Body of pancreas (tissue), 4 donors: ENCODE results near the gene UBE2D4. TPM values are rescaled to one million over a fixed set of nuclear protein-coding genes. Genes with fewer than 3 reads are reported as not detected.
"Not testable (repeated sequence)": the region's sequence is repeated elsewhere in the genome, so short reads cannot be mapped to it uniquely, and the experiment has no call there.

Experiments used
- ATAC-seq: fragments of 150-250 bp; one replicate; pipeline ENCODE4 v1.9.1; 2016
- DNase-seq, 4 donors: peaks; one replicate each; pipeline ENCODE4 v3.0.0-alpha.2; 2019
- H3K27ac ChIP-seq, 4 donors: fragments of 200-600 bp; sonication (generic); 1 replicate in 3 of 4; 2 replicates in 1 of 4; pipeline versions ENCODE4 v1.5.1 to v1.6.1; 2016 to 2019; ENCODE audit warnings: mild to moderate bottlenecking in 1 of 4, mixed read lengths in 1 of 4, moderate library complexity in 1 of 4
- H3K27me3 ChIP-seq, 2 donors: fragments of 200-600 bp; sonication (generic); one replicate each; pipeline ENCODE4 v1.6.0; 2016; ENCODE audit warnings: mild to moderate bottlenecking in 1 of 2
- H3K36me3 ChIP-seq, 2 donors: fragments of 200-600 bp; sonication (generic); replicated peaks in 1 of 2; 2 replicates each; pipeline ENCODE4 v1.5.1; 2016; ENCODE audit warnings: low read depth in 2 of 2; ENCODE audit not compliant: insufficient read depth in 1 of 2
- H3K4me1 ChIP-seq: fragments of 200-600 bp; sonication (generic); one replicate; pipeline ENCODE4 v1.6.0; 2016
- H3K4me3 ChIP-seq, 2 donors: fragments of 200-600 bp; sonication (generic); 1 replicate in 1 of 2; 2 replicates in 1 of 2; pipeline ENCODE4 v1.5.1; 2016 to 2019
- H3K9me3 ChIP-seq, 3 donors: fragments of 200-600 bp; sonication (generic); 1 replicate in 2 of 3; 2 replicates in 1 of 3; pipeline ENCODE4 v1.5.1; 2016
- CTCF ChIP-seq, 7 experiments: fragments of 450-650 bp in 4 of 7; fragments of 200-600 bp in 3 of 7; sonication (generic) in 3 of 7; IDR thresholded peaks; one replicate each; pipeline ENCODE4 v1.5.1; 2016 to 2019; ENCODE audit warnings: antibody characterized with exemption in 7 of 7
- WGBS, 2 donors: methylation state at CpG; one replicate each; pipeline ENCODE4 v1.1.5; 2017; 5-methylcytosine and 5-hydroxymethylcytosine counted together
- intact Hi-C: fragments of 100-400 bp; cut with DNase I; formaldehyde crosslinking; loops from one replicate; pipeline ENCODE4 v1.15.1; 2023
- total RNA-seq, 2 donors: library from RNA; depleted of rRNA; stranded (reverse); fragments of >200 nt; gene quantifications; one replicate each; pipeline ENCODE4 v1.1.0, GENCODE V29; 2016

The UBE2D4 gene
- total RNA-seq, 2 donors from 2014 or later = 16.5 to 18.4 TPM

DNA sequence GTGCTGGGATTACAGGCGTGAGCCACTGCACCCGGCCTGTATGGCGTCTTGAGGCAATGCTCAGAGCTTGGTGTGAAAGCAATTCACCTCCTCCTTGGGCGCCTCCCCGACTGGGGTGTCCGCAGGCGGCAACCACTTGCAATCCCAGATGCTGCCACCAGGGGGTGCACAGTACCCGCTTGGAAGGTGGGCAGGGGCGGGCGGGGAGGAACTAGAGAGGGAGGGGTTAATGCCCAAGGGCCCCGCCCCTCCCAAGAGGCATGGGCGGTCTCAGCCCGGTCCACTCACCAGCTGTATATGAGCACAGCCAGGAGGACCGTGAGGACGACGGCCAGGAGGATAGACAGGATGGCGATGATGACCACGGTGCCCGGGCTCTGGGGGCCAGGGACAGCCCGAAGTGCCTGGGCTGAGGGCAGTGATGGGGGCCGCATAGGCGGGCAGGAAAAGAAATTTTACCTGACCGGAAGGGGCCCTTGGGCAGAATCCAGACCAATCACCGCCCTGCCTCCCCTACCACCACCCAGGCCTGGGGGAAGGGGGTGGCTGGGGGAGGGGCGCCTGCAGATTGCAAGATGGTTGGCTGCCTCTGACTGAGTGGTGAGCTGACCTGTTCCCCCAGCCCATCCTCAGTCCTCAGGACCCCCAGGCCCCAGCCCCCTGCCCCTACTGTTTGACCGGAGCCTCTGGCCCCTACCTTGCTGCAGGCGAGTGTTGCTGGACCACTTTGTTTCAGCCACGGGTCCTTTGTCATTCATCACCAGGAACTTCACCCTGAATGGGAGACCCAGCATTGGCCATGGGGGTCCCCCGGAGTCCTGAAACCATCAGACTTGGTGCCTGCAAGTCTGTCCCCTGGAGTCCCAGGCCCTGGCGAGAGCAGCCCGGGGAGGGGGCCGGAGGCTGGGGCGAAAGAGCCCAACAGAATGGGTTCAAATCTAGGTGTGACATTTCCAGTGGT, 59.9 kb downstream of the UBE2D4 start:
- H3K4me1 ChIP-seq, H3K27ac ChIP-seq, H3K4me3 ChIP-seq, H3K27me3 ChIP-seq, intact Hi-C loops, H3K9me3 ChIP-seq, H3K36me3 ChIP-seq: not testable (repeated sequence)
- DNase-seq (peak; percentile 38 to 68 (median 62)), ATAC-seq (peak; percentile 68)
- WGBS, 2 donors = 32 to 35% methylated on average over 10 to 23 of the region's 33 CpGs
- TF ChIP-seq CTCF (IDR thresholded peaks at IDR 0.05) = peak in 4 of 7 experiments; percentile 30 to 62 (median 42)

DNA sequence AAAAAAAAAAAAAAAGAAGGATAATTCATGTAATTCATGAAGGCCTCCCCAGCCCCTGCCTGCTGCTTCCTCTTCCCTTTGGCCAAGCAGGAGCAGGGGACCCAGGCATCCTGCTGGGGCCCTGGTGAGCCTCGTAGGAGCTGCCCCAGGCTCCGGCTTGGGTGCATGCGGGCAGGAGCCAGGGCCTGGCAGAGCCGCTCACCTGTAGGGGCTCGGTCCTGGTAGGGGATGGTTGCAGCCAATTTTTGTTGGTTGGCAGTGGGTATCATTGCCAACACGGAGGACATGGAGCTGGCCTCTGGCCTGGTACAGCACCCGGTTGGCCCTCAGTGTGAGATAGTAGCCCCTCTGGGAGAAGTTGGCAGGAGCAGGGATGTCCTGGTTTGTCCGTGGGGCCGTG, 61.2 kb downstream of the UBE2D4 start:
- WGBS, 2 donors = 80% methylated on average over 2 of the region's 9 CpGs; no CpG with 5 or more reads in 1 of the 2 donors

DNA sequence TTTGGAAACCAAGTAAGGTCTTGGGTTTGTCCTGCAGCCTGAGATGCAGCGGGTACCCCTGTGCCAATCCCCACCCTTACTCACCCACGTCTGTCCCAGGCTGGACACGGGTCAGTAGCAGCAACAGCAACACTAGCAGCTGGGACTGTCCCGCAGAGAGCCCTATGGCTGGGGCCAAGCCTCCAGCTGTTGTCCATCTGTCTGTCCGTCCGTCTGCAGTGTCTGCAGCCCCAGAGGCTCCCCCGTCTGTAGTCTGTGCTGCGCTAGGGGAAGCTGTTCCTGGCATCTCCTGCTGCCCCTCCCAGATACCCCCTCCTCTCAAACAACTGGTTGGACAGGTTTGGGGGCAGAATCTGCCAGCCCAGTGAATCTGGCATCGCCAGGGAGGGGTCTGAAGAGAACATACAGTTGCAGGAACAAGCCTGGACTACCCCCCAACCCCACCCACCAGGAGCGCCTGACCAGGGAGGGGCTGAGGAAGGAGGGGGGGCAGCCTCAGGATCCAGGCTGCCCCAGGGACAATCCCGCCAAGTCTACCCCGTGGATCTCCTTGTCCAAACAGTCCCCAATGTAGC, 63.9 kb downstream of the UBE2D4 start:
- ATAC-seq, H3K36me3 ChIP-seq, H3K27ac ChIP-seq, H3K27me3 ChIP-seq, H3K9me3 ChIP-seq, intact Hi-C loops, DNase-seq, H3K4me3 ChIP-seq, H3K4me1 ChIP-seq: not testable (repeated sequence)
- 66 to 79% methylated on average over 5 to 7 of the region's 12 CpGs for WGBS, 2 donors

More for the DNA sequence above, 61.2 kb downstream of the UBE2D4 start:
- H3K4me3 ChIP-seq, H3K36me3 ChIP-seq, H3K4me1 ChIP-seq, DNase-seq, H3K27me3 ChIP-seq, H3K27ac ChIP-seq, intact Hi-C loops, ATAC-seq, H3K9me3 ChIP-seq: not testable (repeated sequence)

GRCh38 chr7:43990829-43991228, 64.6 kb downstream of the UBE2D4 start:
- DNase-seq, H3K4me3 ChIP-seq, H3K4me1 ChIP-seq, H3K36me3 ChIP-seq, ATAC-seq, H3K27me3 ChIP-seq, H3K9me3 ChIP-seq, H3K27ac ChIP-seq, intact Hi-C loops: not testable (repeated sequence)
- WGBS, 2 donors = 100% methylated on average over 1 of the region's 1 CpG

DNA sequence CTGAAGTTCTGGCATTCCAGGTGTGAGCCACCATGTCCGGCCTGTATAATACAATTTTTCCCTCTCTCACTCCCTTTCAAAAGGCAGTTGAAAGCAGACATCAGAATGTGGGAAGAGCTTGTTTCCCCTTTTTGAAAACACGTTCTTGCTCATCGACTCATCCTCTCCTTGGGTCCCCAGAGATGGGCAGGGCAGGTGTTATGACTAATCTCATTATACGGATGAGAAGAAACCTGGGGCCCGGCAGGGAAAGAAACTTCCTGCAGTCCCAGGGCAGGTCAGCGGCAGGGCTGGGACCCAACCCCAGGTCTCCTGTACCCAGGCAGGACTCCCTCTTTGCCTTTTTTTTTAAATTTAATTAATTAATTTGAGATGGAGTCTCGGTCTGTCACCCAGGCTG, 66.7 kb downstream of the UBE2D4 start:
- H3K9me3 ChIP-seq, H3K27me3 ChIP-seq, H3K4me3 ChIP-seq, intact Hi-C loops, DNase-seq, ATAC-seq, H3K36me3 ChIP-seq, H3K4me1 ChIP-seq, H3K27ac ChIP-seq: not testable (repeated sequence)
- 85 to 86% methylated on average over 7 of the region's 7 CpGs for WGBS, 2 donors

DNA sequence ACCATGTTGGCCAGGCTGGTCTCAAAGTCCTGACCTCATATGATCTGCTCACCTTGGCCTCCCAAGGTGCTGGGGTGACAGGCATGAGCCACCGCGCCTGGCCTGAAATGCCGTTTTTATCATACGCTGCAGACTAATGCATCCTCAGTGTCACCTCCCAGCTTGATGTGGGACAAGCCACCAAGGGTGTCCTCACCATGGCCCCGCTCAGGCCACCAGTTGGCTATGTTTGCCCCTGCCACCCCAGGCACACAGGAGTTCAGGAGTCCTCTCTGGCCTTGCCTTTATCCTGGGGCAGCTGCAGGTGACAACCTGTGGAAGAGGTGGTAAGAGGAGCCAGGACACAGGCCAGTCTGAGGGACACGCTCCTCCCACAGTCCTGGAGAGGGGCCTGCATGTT, 68.4 kb downstream of the UBE2D4 start:
- 82% methylated on average over 5 of the region's 6 CpGs; no CpG with 5 or more reads in 1 of the 2 donors for WGBS, 2 donors
- H3K4me1 ChIP-seq, H3K9me3 ChIP-seq, intact Hi-C loops, ATAC-seq, H3K36me3 ChIP-seq, H3K4me3 ChIP-seq, H3K27ac ChIP-seq, H3K27me3 ChIP-seq, DNase-seq: not testable (repeated sequence)

GRCh38 chr7:43997532-43997931, 71.3 kb downstream of the UBE2D4 start, which contains the start of gene SPDYE1:
Gene SPDYE1 (plus strand): TSS chr7:43997897. CDS start chr7:43999950, 2,053 bp downstream.
- ATAC-seq, H3K27ac ChIP-seq, H3K9me3 ChIP-seq, H3K4me1 ChIP-seq, H3K36me3 ChIP-seq, DNase-seq, H3K27me3 ChIP-seq, intact Hi-C loops, H3K4me3 ChIP-seq: not testable (repeated sequence)
- 95% methylated on average over 2 of the region's 3 CpGs; no CpG with 5 or more reads in 1 of the 2 donors for WGBS, 2 donors

Other genes starting within 250 kb of the UBE2D4 start
- 10 to 100 TPM; 36.8 to 52.4 TPM for gene COA1, start 196.9 kb upstream of the UBE2D4 start, total RNA-seq
- gene BLVRA, start 167.8 kb upstream of the UBE2D4 start, total RNA-seq = 10 to 100 TPM in 1 of 2 donors, 1 to 10 TPM in 1; 4.6 to 25.2 TPM
- 10 to 100 TPM; 81.7 to 99.9 TPM for gene MRPS24, start 56.9 kb upstream of the UBE2D4 start, total RNA-seq
- 10 to 100 TPM; 15.6 to 22.1 TPM for gene URGCP, start 19.8 kb upstream of the UBE2D4 start, total RNA-seq
- not detected for gene SPDYE1, start 71.5 kb downstream of the UBE2D4 start, total RNA-seq
- 10 to 100 TPM; 62.0 to 96.6 TPM for gene DBNL, start 118.3 kb downstream of the UBE2D4 start, total RNA-seq
- 1 to 10 TPM in 1 of 2 donors, not detected in 1; 1.6 TPM for gene PGAM2, start 139.1 kb downstream of the UBE2D4 start, total RNA-seq
- 10 to 100 TPM; 49.8 to 53.7 TPM for gene POLM, start 156.1 kb downstream of the UBE2D4 start, total RNA-seq
- gene AEBP1, start 177.9 kb downstream of the UBE2D4 start, total RNA-seq = 10 to 100 TPM; 39.2 to 51.9 TPM
- 10 to 100 TPM; 32.7 to 64.6 TPM for gene POLD2, start 197.1 kb downstream of the UBE2D4 start, total RNA-seq
- gene MYL7, start 214.9 kb downstream of the UBE2D4 start, total RNA-seq = not detected